Left ventricle myocardium inferior (tissue), 1 donor: ENCODE measurements around the gene RXFP1. TPM values are rescaled to one million over a fixed set of nuclear protein-coding genes. Genes with fewer than 3 reads are reported as not detected.

Experiments used
- DNase-seq: peaks from one replicate; pipeline ENCODE4 v3.0.0-alpha.2; 2020
- H3K27ac ChIP-seq: fragments of 200-600 bp; replicated peaks from 2 replicates; pipeline ENCODE4 v1.8.0; 2021
- H3K27me3 ChIP-seq: fragments of 200-600 bp; 2 replicates; pipeline ENCODE4 v1.8.0; 2021; ENCODE audit warnings: low read depth
- H3K36me3 ChIP-seq: fragments of 200-600 bp; 2 replicates; pipeline ENCODE4 v1.8.0; 2021
- H3K4me1 ChIP-seq: fragments of 200-600 bp; 2 replicates; pipeline ENCODE4 v1.8.0; 2021
- H3K4me3 ChIP-seq: fragments of 200-600 bp; 2 replicates; pipeline ENCODE4 v1.8.0; 2021; ENCODE audit warnings: mild to moderate bottlenecking, moderate library complexity
- H3K9me3 ChIP-seq: fragments of 200-600 bp; replicated peaks from 2 replicates; pipeline ENCODE4 v1.8.0; 2021
- intact Hi-C: fragments of 100-400 bp; cut with micrococcal nuclease; formaldehyde crosslinking; loops from one replicate; pipeline ENCODE4 v1.11.0; 2022
- total RNA-seq: library from RNA; stranded (reverse); fragmentation: NEBNext Ultra II Directional; extraction: Animal tissue kit (Norgen Biotek cat#: 25700); gene quantifications from one replicate; pipeline ENCODE4 v1.2.1, GENCODE V29; 2021
- TF ChIP-seq, protein P1 (sequence below): fragments of 200-600 bp; IDR thresholded peaks from 2 replicates; pipeline ENCODE4 v1.8.0; 2021; ENCODE audit warnings: antibody characterized with exemption, mild to moderate bottlenecking, borderline replicate concordance
- donor health status: DM: no; HTN: yes; CAD: no; lungs with severe emphysema.

Gene RXFP1
- total RNA-seq, 1 donor from 2014 or later = not detected

DNA sequence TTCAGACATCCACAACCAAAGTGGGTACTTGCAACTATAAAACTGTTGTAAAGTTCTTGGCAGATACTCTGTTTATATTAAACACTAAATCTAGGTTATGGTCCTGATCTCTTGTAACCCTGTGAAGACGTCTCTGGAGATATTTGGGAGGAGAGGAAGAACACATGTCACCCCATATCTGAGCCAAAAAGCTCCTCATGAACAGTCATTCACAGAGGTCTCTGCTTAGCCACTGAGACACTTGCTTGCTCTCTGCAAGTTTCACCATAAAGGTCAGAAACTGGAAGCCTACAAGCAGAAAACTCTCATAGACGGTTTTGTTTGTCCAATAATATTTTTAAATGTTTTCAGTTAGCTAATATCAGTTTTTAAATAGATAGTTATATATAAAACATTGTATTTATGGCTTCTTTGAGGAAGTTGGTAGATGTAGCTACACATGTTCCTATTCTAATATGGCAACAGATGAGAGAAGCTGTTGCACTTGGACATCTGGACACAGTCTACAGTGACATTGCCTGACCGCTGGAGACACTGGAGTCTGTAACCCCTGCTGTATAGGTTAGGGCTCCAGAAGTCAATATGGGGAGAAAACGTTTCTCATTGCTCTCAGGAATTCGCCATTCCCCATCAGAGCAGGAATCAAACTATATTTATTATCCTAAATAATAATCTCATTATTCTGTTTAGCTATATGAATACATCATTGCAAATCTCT lies 76.4 kb downstream of the RXFP1 start:
- no peak for DNase-seq
- H3K27me3 ChIP-seq = peaks cover 17% of the 10 kb centered on the region
- no peaks in the 10 kb centered on the region for H3K36me3 ChIP-seq
- H3K4me1 ChIP-seq = no peaks in the 10 kb centered on the region
- H3K4me3 ChIP-seq = no peak overlapping the region
- TF ChIP-seq, protein P1, sequence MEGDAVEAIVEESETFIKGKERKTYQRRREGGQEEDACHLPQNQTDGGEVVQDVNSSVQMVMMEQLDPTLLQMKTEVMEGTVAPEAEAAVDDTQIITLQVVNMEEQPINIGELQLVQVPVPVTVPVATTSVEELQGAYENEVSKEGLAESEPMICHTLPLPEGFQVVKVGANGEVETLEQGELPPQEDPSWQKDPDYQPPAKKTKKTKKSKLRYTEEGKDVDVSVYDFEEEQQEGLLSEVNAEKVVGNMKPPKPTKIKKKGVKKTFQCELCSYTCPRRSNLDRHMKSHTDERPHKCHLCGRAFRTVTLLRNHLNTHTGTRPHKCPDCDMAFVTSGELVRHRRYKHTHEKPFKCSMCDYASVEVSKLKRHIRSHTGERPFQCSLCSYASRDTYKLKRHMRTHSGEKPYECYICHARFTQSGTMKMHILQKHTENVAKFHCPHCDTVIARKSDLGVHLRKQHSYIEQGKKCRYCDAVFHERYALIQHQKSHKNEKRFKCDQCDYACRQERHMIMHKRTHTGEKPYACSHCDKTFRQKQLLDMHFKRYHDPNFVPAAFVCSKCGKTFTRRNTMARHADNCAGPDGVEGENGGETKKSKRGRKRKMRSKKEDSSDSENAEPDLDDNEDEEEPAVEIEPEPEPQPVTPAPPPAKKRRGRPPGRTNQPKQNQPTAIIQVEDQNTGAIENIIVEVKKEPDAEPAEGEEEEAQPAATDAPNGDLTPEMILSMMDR = no peak
- H3K9me3 ChIP-seq = no peaks in the 10 kb centered on the region
- H3K27ac ChIP-seq = no peak overlapping the region
- intact Hi-C loops = no loop called here

- Histone ChIP-seq H3K9me3 (no peaks in the 10 kb centered on the region), H3K4me1 (no peaks in the 10 kb centered on the region), H3K36me3 (no peaks in the 10 kb centered on the region), H3K27me3 (peaks cover 17% of the 10 kb centered on the region), H3K4me3 (no peak overlapping the region), H3K27ac (no peak overlapping the region)
- intact Hi-C loops = no loop called here
- TF ChIP-seq, protein P1 = no peak
- DNase-seq = no peak
These were observed 77.5 kb downstream of the RXFP1 start for GRCh38 chr4:158599150-158599549.

GRCh38 chr4:158599765-158600498 lies 78.2 kb downstream of the RXFP1 start:
- TF ChIP-seq, protein P1 = no peak
- Histone ChIP-seq H3K27me3 (peaks cover 17% of the 10 kb centered on the region), H3K4me3 (no peak overlapping the region), H3K36me3 (no peaks in the 10 kb centered on the region), H3K27ac (no peak overlapping the region), H3K9me3 (no peaks in the 10 kb centered on the region), H3K4me1 (no peaks in the 10 kb centered on the region)
- no peak for DNase-seq
- intact Hi-C loops = no loop called here

- DNase-seq = no peak
- no peaks in the 10 kb centered on the region for H3K9me3 ChIP-seq
- H3K36me3 ChIP-seq = no peaks in the 10 kb centered on the region
- no peak overlapping the region for H3K4me3 ChIP-seq
- intact Hi-C loops = no loop called here
- TF ChIP-seq, protein P1 = no peak
- no peaks in the 10 kb centered on the region for H3K4me1 ChIP-seq
- H3K27me3 ChIP-seq = no peaks in the 10 kb centered on the region
- no peak overlapping the region for H3K27ac ChIP-seq
These were observed 82.7 kb downstream of the RXFP1 start for GRCh38 chr4:158604369-158604768.

DNA sequence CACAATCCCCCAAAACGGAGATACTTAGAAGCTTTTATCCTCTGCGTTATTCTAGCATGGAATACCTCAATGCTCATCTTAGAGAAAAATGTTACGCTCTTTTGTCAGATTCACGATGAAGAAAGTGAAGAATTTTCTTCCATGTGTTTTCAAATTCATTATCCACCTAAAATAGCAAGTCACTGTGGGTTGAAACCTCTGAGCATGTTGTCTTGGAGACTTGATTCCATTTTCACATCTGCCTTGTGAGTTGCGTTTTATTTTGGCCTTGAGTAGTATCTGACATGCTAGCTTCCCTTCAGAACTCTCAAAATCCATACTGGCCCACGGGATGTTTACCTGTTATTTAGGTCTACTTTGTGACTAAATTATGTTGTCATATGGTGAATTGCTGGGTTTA lies 83.7 kb downstream of the RXFP1 start:
- DNase-seq = no peak
- no peaks in the 10 kb centered on the region for H3K36me3 ChIP-seq
- H3K27me3 ChIP-seq = no peaks in the 10 kb centered on the region
- intact Hi-C loops = no loop called here
- H3K4me1 ChIP-seq = no peaks in the 10 kb centered on the region
- H3K4me3 ChIP-seq = no peak overlapping the region
- H3K27ac ChIP-seq = no peak overlapping the region
- TF ChIP-seq, protein P1 = no peak
- no peaks in the 10 kb centered on the region for H3K9me3 ChIP-seq
